HCT116 (cell line): ENCODE data around the gene PDLIM5. TPM values are rescaled to one million over a fixed set of nuclear protein-coding genes. Genes with fewer than 3 reads are reported as not detected.

Experiments
- ATAC-seq: fragments of 200-7000 bp; cut with Tn5 transposase; 2 replicates; pipeline ENCODE4 v1.9.1; 2020; ENCODE audit warnings: mild to moderate bottlenecking, moderate library complexity
- BruUV-seq: library from RNA; stranded (reverse); fragments of 400-500 nt; replicated peaks from 2 replicates; lab custom pipeline; 2021; lab: Mats Ljungman, UMichigan
- CTCF ChIA-PET: fragments of 300-600 bp; sonication (Branson Sonifier 250); formaldehyde crosslinking; loops from one replicate; lab custom pipeline; 2021; ENCODE audit warnings: antibody characterized with exemption; lab: Charles Lee
- POLR2A ChIA-PET: fragments of 300-600, 350-600 bp; sonication (Branson Sonifier 250); formaldehyde crosslinking; loops from one replicate; lab custom pipeline; 2021; ENCODE audit warnings: antibody characterized with exemption; lab: Charles Lee
- RAD21 ChIA-PET, 2 experiments: fragments of 300-600 bp; sonication (Branson Sonifier 250); formaldehyde crosslinking; loops; one replicate each; lab custom pipeline; 2023; ENCODE audit warnings: low total read pairs in 2 of 2; ENCODE audit not compliant: uncharacterized antibody in 2 of 2, unreplicated experiment in 2 of 2, low non-redundant PET in 1 of 2; lab: Charles Lee
- DNase-seq: peaks from one replicate; pipeline ENCODE4 v3.0.0-alpha.2; 2010; ENCODE audit warnings: low read depth, low spot score
- H2AFZ ChIP-seq: fragments of 200-600 bp; shearing (Covaris generic), sonication (generic); 2 replicates; pipeline ENCODE4 v1.6.1; 2017; ENCODE audit warnings: low read depth, mixed run types, mixed read lengths, antibody characterized with exemption, low read length; ENCODE audit not compliant: poor library complexity, severe bottlenecking
- H3K27ac ChIP-seq: 2 replicates; pipeline ENCODE4 v1.5.1; 2012; ENCODE audit warnings: low read depth, low read length
- H3K27me3 ChIP-seq: fragments of 200-600 bp; sonication (generic); 2 replicates; pipeline ENCODE4 v1.6.1; 2016; ENCODE audit warnings: mixed run types, low read length, mixed read lengths; ENCODE audit not compliant: insufficient read depth
- H3K36me3 ChIP-seq, 2 experiments: fragments of 200-500 bp in 1 of 2; fragments of 200-600 bp in 1 of 2; sonication (Bioruptor generic) in 1 of 2; sonication (generic) in 1 of 2; 2 replicates each; pipeline versions ENCODE4 v1.5.1 to v1.6.1; 2014 to 2016; ENCODE audit warnings: low read length in 2 of 2, inconsistent platforms in 1 of 2, mixed read lengths in 1 of 2, mixed run types in 1 of 2; ENCODE audit not compliant: insufficient read depth in 2 of 2, control insufficient read depth in 1 of 2
- H3K4me1 ChIP-seq, 2 experiments: fragments of 200-600 bp in 1 of 2; sonication (generic) in 1 of 2; 2 replicates each; pipeline versions ENCODE4 v1.5.1 to v1.6.1; 2012 to 2017; ENCODE audit warnings: low read length in 2 of 2, inconsistent platforms in 1 of 2, mild to moderate bottlenecking in 1 of 2, mixed read lengths in 1 of 2, mixed run types in 1 of 2, moderate library complexity in 1 of 2; ENCODE audit not compliant: insufficient read depth in 2 of 2, control insufficient read depth in 1 of 2
- H3K4me2 ChIP-seq: fragments of 200-600 bp; sonication (generic); 2 replicates; pipeline ENCODE4 v1.6.1; 2017; ENCODE audit warnings: mixed run types, low read length, mixed read lengths
- H3K4me3 ChIP-seq, 2 experiments: fragments of 200-600 bp in 1 of 2; sonication (generic) in 1 of 2; replicated peaks in 1 of 2; 2 replicates each; pipeline ENCODE4 v1.5.1; 2011 to 2016; ENCODE audit warnings: low read length in 2 of 2, control low read depth in 1 of 2, low read depth in 1 of 2, mild to moderate bottlenecking in 1 of 2, mixed read lengths in 1 of 2, mixed run types in 1 of 2
- H3K79me2 ChIP-seq: fragments of 200-600 bp; sonication (generic); 2 replicates; pipeline ENCODE4 v1.6.1; 2017; ENCODE audit warnings: mild to moderate bottlenecking, mixed run types, low read length, moderate library complexity, mixed read lengths; ENCODE audit not compliant: insufficient read depth
- H3K9ac ChIP-seq: fragments of 200-600 bp; sonication (generic); 2 replicates; pipeline ENCODE4 v1.6.1; 2016; ENCODE audit warnings: low read length, mixed read lengths
- H3K9me2 ChIP-seq: fragments of 200-600 bp; sonication (generic), shearing (Covaris generic); 2 replicates; pipeline ENCODE4 v1.6.1; 2017; ENCODE audit warnings: mixed run types, mild to moderate bottlenecking, moderate library complexity; ENCODE audit not compliant: insufficient read depth
- H3K9me3 ChIP-seq, 2 experiments: fragments of 200-500 bp in 1 of 2; fragments of 200-600 bp in 1 of 2; sonication (Bioruptor generic) in 1 of 2; sonication (generic) in 1 of 2; 2 replicates each; pipeline ENCODE4 v1.6.1; 2014 to 2017; ENCODE audit warnings: low read length in 2 of 2, mixed read lengths in 2 of 2, inconsistent platforms in 1 of 2, low read depth in 1 of 2, mild to moderate bottlenecking in 1 of 2, mixed run types in 1 of 2, moderate library complexity in 1 of 2; ENCODE audit not compliant: control insufficient read depth in 1 of 2, insufficient read depth in 1 of 2
- H4K20me1 ChIP-seq: fragments of 200-600 bp; sonication (generic), shearing (Covaris generic); 2 replicates; pipeline ENCODE4 v1.6.1; 2017; ENCODE audit warnings: mixed run types, mild to moderate bottlenecking, moderate library complexity; ENCODE audit not compliant: insufficient read depth
- ATF3 ChIP-seq: IDR thresholded peaks from 2 replicates; pipeline ENCODE4 v1.6.1; 2012
- CBX3 ChIP-seq: IDR thresholded peaks from 2 replicates; pipeline ENCODE4 v1.6.1; 2012; ENCODE audit warnings: low read depth
- ELF1 ChIP-seq: IDR thresholded peaks from 2 replicates; pipeline ENCODE4 v1.6.1; 2012; ENCODE audit warnings: low read depth, borderline replicate concordance
- EZH2 ChIP-seq: fragments of 200-600 bp; sonication (generic); IDR thresholded peaks from 2 replicates; pipeline ENCODE4 v1.6.1; 2017; ENCODE audit warnings: antibody characterized with exemption, mixed run types
- EZH2phosphoT487 ChIP-seq: fragments of 200-600 bp; IDR thresholded peaks from 2 replicates; pipeline ENCODE4 v1.6.1; 2018; ENCODE audit warnings: antibody characterized with exemption, borderline replicate concordance
- FOSL1 ChIP-seq: IDR thresholded peaks from 2 replicates; pipeline ENCODE4 v1.6.1; 2012; ENCODE audit warnings: low read depth
- POLR2A ChIP-seq: IDR thresholded peaks from 2 replicates; pipeline ENCODE4 v1.7.0; 2011; ENCODE audit warnings: borderline replicate concordance; ENCODE audit not compliant: insufficient read depth, insufficient read length; ENCODE audit errors: extremely low read depth
- POLR2AphosphoS5 ChIP-seq: IDR thresholded peaks from 2 replicates; pipeline ENCODE4 v1.6.1; 2011; ENCODE audit warnings: mild to moderate bottlenecking, low read depth, low read length, moderate library complexity
- RAD21 ChIP-seq: IDR thresholded peaks from 2 replicates; pipeline ENCODE4 v1.6.1; 2012; ENCODE audit warnings: low read depth, mild to moderate bottlenecking
- REST ChIP-seq: IDR thresholded peaks from 2 replicates; pipeline ENCODE4 v1.6.1; 2012; ENCODE audit warnings: low read depth
- SP1 ChIP-seq: IDR thresholded peaks from 2 replicates; pipeline ENCODE4 v1.6.1; 2012; ENCODE audit warnings: low read depth
- TCF7L2 ChIP-seq: IDR thresholded peaks from 2 replicates; pipeline ENCODE4 v1.7.0; 2011; ENCODE audit warnings: borderline replicate concordance, inconsistent platforms; ENCODE audit not compliant: insufficient read depth, insufficient read length; ENCODE audit errors: extremely low read depth
- YY1 ChIP-seq: IDR thresholded peaks from 2 replicates; pipeline ENCODE4 v1.6.1; 2011; ENCODE audit warnings: low read length, low read depth, moderate library complexity, mild to moderate bottlenecking; ENCODE audit not compliant: insufficient replicate concordance; ENCODE audit errors: extremely low read depth
- ZBTB33 ChIP-seq: IDR thresholded peaks from 2 replicates; pipeline ENCODE4 v1.6.1; 2011; ENCODE audit warnings: mild to moderate bottlenecking, low read length, moderate library complexity; ENCODE audit not compliant: insufficient replicate concordance; ENCODE audit errors: extremely low read depth
- ZFX ChIP-seq: fragments of 450-650 bp; IDR thresholded peaks from 2 replicates; pipeline ENCODE4 v1.6.1; 2017
- intact Hi-C: fragments of 100-400 bp; cut with micrococcal nuclease; formaldehyde crosslinking; loops from 2 replicates; pipeline ENCODE4 v1.10.0; 2022
- total RNA-seq: library from RNA; stranded (reverse); gene quantifications from one replicate; pipeline ENCODE4 v1.2.1, GENCODE V29; 2021; ENCODE audit not compliant: unreplicated experiment
- TF ChIP-seq, protein P1 (sequence below): IDR thresholded peaks from 2 replicates; pipeline ENCODE4 v1.6.1; 2012

Gene PDLIM5
- total RNA-seq, 1 experiment from 2014 or later: 130 TPM

DNA sequence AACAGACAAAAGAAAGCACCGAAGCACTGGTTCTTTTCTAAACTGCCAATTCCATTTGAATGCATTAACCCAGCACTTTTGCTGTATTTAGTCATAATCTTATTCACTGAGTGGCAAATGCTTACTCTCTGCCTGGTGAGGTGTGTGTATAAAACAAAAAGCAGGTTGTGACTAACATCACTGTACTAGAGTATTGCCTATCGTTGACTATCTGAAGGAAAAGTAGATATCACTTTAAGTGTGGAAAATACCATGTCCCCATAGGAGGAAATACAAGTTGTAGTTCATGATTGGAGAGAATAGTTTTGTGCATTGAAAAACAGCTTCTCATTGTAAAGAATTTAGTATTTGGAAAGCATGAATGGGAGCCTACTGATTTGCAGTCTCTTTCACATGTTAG is 2.7 kb downstream of the PDLIM5 start (continued):
- TF ChIP-seq ZBTB33 (no peak), FOSL1 (no peak), POLR2A (no peak), SP1 (no peak), EZH2 (no peak), TCF7L2 (no peak), YY1 (no peak), ATF3 (no peak)
- TF ChIP-seq, protein P1, sequence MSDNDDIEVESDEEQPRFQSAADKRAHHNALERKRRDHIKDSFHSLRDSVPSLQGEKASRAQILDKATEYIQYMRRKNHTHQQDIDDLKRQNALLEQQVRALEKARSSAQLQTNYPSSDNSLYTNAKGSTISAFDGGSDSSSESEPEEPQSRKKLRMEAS: no peak

DNA sequence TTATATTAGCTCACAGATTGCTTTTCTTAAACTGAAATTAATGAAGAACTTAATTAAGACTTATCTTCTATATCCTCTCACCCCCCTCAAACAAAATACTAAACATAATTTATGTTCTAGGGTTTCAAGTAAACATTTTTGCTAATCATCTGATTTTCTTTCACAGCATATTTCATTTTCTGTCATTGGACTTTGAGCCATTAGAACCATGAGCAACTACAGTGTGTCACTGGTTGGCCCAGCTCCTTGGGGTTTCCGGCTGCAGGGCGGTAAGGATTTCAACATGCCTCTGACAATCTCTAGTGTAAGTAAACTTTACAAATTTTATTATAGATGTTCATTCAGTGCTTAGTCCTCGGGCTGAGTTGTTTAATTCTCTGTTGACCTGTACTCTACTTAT is 3.3 kb downstream of the PDLIM5 start:
- intact Hi-C loops: no loop called here
- RAD21 ChIA-PET: no interaction called here
- DNase-seq: no peak
- POLR2A ChIA-PET: no interaction called here
- H3K79me2 ChIP-seq: peaks cover 81% of the 10 kb centered on the region
- H3K36me3 ChIP-seq: peaks cover 10 to 17% of the 10 kb centered on the region in 2 experiments; a peak in 3 of 4 replicates
- CTCF ChIA-PET: no interaction called here
- no peak for TF ChIP-seq POLR2A
- TF ChIP-seq REST: no peak
- TF ChIP-seq YY1: no peak
- no peak for TF ChIP-seq ATF3
- no peak for TF ChIP-seq ZFX
- TF ChIP-seq ELF1: no peak
- TF ChIP-seq FOSL1: no peak
- no peak for TF ChIP-seq CBX3
- TF ChIP-seq EZH2phosphoT487: no peak
- TF ChIP-seq EZH2: no peak
- no peak for TF ChIP-seq ZBTB33
- no peak for TF ChIP-seq POLR2AphosphoS5
- TF ChIP-seq RAD21: no peak
- TF ChIP-seq, all 23 proteins: peak for 0
- Histone ChIP-seq H3K9me3 (no peaks in the 10 kb centered on the region), H3K27ac (no peak overlapping the region), H3K9me2 (no peaks in the 10 kb centered on the region), H3K4me1 (peaks cover 41% of the 10 kb centered on the region in 2 experiments), H3K4me3 (no peak overlapping the region), H2AFZ (no peak overlapping the region), H3K9ac (no peak overlapping the region), H4K20me1 (0 out of 2 replicates have a peak, but pooled peaks cover 3% of the 10 kb centered on the region), H3K4me2 (no peak overlapping the region), H3K27me3 (no peaks in the 10 kb centered on the region)
- no peak for ATAC-seq
- no TSS peak for BruUV-seq
